ENCODE results near the gene DYSF.

- TF ChIP-seq POLR2AphosphoS5 (IDR thresholded peaks at IDR 0.05; ENCODE audit: insufficient read depth, low read depth, low read length): no peak
- no peak for TF ChIP-seq POLR2A (IDR thresholded peaks at IDR 0.05; ENCODE audit: low read depth, low read length)
- no peak for TF ChIP-seq CTCF (IDR thresholded peaks at IDR 0.05; ENCODE audit: extremely low read depth in 1 of 2, insufficient read depth in 1 of 2, low read depth in 1 of 2, low read length in 2 of 2)
- no peak for TF ChIP-seq EZH2 (IDR thresholded peaks at IDR 0.05; ENCODE audit: borderline replicate concordance, low read depth, low read length, severe bottlenecking)
- TF ChIP-seq MAX (IDR thresholded peaks at IDR 0.05; ENCODE audit: insufficient read depth, insufficient read length): no peak
- TF ChIP-seq MYC (IDR thresholded peaks at IDR 0.05; ENCODE audit: low read depth, low read length): no peak
Measured at GRCh38 chr2:71704688-71705087, 251.3 kb downstream of the DYSF start.

Measured in endothelial cell of umbilical vein (primary cell).